Measurements from ENCODE around the gene IL19.

The IL19 gene

GRCh38 chr1:206841609-206842323 is 71.2 kb downstream of the IL19 start:
- no peak overlapping the region for H3K4me3 ChIP-seq (replicated peaks; ENCODE audit: insufficient read depth, low read length)
- H3K27ac ChIP-seq (replicated peaks), result no peak overlapping the region
- H3K27me3 ChIP-seq (ENCODE audit: insufficient read depth, poor library complexity, severe bottlenecking), result no peaks in the 10 kb centered on the region
- no peak for DNase-seq (ENCODE audit: low read depth in 1 of 2, low spot score in 1 of 2)
- TF ChIP-seq, protein P1, sequence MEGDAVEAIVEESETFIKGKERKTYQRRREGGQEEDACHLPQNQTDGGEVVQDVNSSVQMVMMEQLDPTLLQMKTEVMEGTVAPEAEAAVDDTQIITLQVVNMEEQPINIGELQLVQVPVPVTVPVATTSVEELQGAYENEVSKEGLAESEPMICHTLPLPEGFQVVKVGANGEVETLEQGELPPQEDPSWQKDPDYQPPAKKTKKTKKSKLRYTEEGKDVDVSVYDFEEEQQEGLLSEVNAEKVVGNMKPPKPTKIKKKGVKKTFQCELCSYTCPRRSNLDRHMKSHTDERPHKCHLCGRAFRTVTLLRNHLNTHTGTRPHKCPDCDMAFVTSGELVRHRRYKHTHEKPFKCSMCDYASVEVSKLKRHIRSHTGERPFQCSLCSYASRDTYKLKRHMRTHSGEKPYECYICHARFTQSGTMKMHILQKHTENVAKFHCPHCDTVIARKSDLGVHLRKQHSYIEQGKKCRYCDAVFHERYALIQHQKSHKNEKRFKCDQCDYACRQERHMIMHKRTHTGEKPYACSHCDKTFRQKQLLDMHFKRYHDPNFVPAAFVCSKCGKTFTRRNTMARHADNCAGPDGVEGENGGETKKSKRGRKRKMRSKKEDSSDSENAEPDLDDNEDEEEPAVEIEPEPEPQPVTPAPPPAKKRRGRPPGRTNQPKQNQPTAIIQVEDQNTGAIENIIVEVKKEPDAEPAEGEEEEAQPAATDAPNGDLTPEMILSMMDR (IDR thresholded peaks at IDR 0.05; ENCODE audit: insufficient read depth, low read length), result no peak
- TF ChIP-seq GABPA (IDR thresholded peaks at IDR 0.05; ENCODE audit: low read depth) (no peak), SPI1 (IDR thresholded peaks at IDR 0.05; ENCODE audit: borderline replicate concordance, low read depth) (no peak), POLR2AphosphoS5 (IDR thresholded peaks at IDR 0.05; ENCODE audit: low read depth) (no peak)
- TF ChIP-seq, protein P2, sequence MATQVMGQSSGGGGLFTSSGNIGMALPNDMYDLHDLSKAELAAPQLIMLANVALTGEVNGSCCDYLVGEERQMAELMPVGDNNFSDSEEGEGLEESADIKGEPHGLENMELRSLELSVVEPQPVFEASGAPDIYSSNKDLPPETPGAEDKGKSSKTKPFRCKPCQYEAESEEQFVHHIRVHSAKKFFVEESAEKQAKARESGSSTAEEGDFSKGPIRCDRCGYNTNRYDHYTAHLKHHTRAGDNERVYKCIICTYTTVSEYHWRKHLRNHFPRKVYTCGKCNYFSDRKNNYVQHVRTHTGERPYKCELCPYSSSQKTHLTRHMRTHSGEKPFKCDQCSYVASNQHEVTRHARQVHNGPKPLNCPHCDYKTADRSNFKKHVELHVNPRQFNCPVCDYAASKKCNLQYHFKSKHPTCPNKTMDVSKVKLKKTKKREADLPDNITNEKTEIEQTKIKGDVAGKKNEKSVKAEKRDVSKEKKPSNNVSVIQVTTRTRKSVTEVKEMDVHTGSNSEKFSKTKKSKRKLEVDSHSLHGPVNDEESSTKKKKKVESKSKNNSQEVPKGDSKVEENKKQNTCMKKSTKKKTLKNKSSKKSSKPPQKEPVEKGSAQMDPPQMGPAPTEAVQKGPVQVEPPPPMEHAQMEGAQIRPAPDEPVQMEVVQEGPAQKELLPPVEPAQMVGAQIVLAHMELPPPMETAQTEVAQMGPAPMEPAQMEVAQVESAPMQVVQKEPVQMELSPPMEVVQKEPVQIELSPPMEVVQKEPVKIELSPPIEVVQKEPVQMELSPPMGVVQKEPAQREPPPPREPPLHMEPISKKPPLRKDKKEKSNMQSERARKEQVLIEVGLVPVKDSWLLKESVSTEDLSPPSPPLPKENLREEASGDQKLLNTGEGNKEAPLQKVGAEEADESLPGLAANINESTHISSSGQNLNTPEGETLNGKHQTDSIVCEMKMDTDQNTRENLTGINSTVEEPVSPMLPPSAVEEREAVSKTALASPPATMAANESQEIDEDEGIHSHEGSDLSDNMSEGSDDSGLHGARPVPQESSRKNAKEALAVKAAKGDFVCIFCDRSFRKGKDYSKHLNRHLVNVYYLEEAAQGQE (IDR thresholded peaks at IDR 0.05; ENCODE audit: insufficient replicate concordance, low read depth), result no peak

- TF ChIP-seq, protein P2 (IDR thresholded peaks at IDR 0.05; ENCODE audit: insufficient replicate concordance, low read depth), result no peak
- TF ChIP-seq GABPA (IDR thresholded peaks at IDR 0.05; ENCODE audit: low read depth) (no peak), SPI1 (IDR thresholded peaks at IDR 0.05; ENCODE audit: borderline replicate concordance, low read depth) (no peak), POLR2AphosphoS5 (IDR thresholded peaks at IDR 0.05; ENCODE audit: low read depth) (no peak)
- TF ChIP-seq, protein P1 (IDR thresholded peaks at IDR 0.05; ENCODE audit: insufficient read depth, low read length), result no peak
- Histone ChIP-seq H3K4me3 (replicated peaks; ENCODE audit: insufficient read depth, low read length) (no peak overlapping the region), H3K27ac (replicated peaks) (no peak overlapping the region), H3K27me3 (ENCODE audit: insufficient read depth, poor library complexity, severe bottlenecking) (no peaks in the 10 kb centered on the region)
- DNase-seq (ENCODE audit: low read depth in 1 of 2, low spot score in 1 of 2), result no peak
Observed at GRCh38 chr1:206842854-206843253, 72.3 kb downstream of the IL19 start.

DNA sequence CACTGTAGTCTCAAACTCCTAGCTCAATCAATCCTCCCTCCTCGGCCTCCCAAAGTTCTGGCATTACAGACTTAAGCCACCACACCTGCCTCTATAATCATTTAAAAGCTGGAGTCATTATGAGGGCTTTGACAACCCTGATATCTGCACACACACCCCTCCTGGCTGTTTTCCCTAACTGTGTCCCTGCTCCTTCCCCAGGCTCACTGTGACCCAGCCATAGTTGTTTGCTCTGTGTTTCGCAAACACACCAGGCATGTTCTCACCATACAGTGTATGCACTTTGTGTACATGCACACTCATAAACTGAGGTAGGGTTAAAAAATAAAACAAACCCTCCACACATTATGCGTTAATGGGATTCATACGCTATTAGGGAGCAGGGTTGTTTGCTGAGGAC is 73.1 kb downstream of the IL19 start:
- no peaks in the 10 kb centered on the region for H3K27me3 ChIP-seq (ENCODE audit: insufficient read depth, poor library complexity, severe bottlenecking)
- no peak for DNase-seq (ENCODE audit: low read depth in 1 of 2, low spot score in 1 of 2)
- no peak overlapping the region for H3K27ac ChIP-seq (replicated peaks)
- TF ChIP-seq POLR2AphosphoS5 (IDR thresholded peaks at IDR 0.05; ENCODE audit: low read depth) (no peak), SPI1 (IDR thresholded peaks at IDR 0.05; ENCODE audit: borderline replicate concordance, low read depth) (no peak), GABPA (IDR thresholded peaks at IDR 0.05; ENCODE audit: low read depth) (no peak)
- TF ChIP-seq, protein P1 (IDR thresholded peaks at IDR 0.05; ENCODE audit: insufficient read depth, low read length), result no peak
- TF ChIP-seq, protein P2 (IDR thresholded peaks at IDR 0.05; ENCODE audit: insufficient replicate concordance, low read depth), result no peak
- no peak overlapping the region for H3K4me3 ChIP-seq (replicated peaks; ENCODE audit: insufficient read depth, low read length)
